SK-N-SH treated with all-trans-retinoic acid at 6 μM for 48 hours (cell line): ENCODE results near the gene CYGB.

Source experiments
- ATAC-seq: fragments of 200-7000 bp; cut with Tn5 transposase; 3 replicates; pipeline ENCODE4 v1.9.1; 2020; ENCODE audit warnings: mild to moderate bottlenecking, moderate library complexity
- ARNTL ChIP-seq: fragments of 450-650 bp; formaldehyde crosslinking; IDR thresholded peaks from 2 replicates; pipeline ENCODE4 v1.5.0; 2020; ENCODE audit warnings: low read depth, mild to moderate bottlenecking, moderate library complexity, borderline replicate concordance
- BACH2 ChIP-seq: fragments of 250-450 bp; sonication (Bioruptor Pico); IDR thresholded peaks from 2 replicates; pipeline ENCODE4 v1.9.0; 2021; ENCODE audit warnings: mild to moderate bottlenecking, borderline replicate concordance
- CSDC2 ChIP-seq: fragments of 250-450 bp; sonication (Bioruptor Pico); IDR thresholded peaks from 2 replicates; pipeline ENCODE4 v1.5.0; 2020; ENCODE audit warnings: mild to moderate bottlenecking, moderate library complexity
- ESRRG ChIP-seq: fragments of 250-450 bp; sonication (Bioruptor Pico); IDR thresholded peaks from 2 replicates; pipeline ENCODE4 v1.6.1; 2021; ENCODE audit warnings: mild to moderate bottlenecking
- GLIS3 ChIP-seq: fragments of 250-450 bp; sonication (Bioruptor Pico); IDR thresholded peaks from 2 replicates; pipeline ENCODE4 v1.5.0; 2020; ENCODE audit warnings: mild to moderate bottlenecking, moderate library complexity
- OSR1 ChIP-seq: fragments of 250-450 bp; sonication (Bioruptor Pico); IDR thresholded peaks from 2 replicates; pipeline ENCODE4 v1.8.0; 2022; ENCODE audit warnings: moderate library complexity, mild to moderate bottlenecking, inconsistent platforms
- TOX ChIP-seq: fragments of 250-450 bp; sonication (Bioruptor Pico); IDR thresholded peaks from 2 replicates; pipeline ENCODE4 v1.8.0; 2021; ENCODE audit warnings: mild to moderate bottlenecking, moderate library complexity, borderline replicate concordance
- TSHZ2 ChIP-seq: fragments of 250-450 bp; sonication (Bioruptor Pico); IDR thresholded peaks from 2 replicates; pipeline ENCODE4 v1.5.0; 2020; ENCODE audit warnings: mild to moderate bottlenecking, moderate library complexity
- ZC3H10 ChIP-seq: fragments of 250-450 bp; sonication (Bioruptor Pico); IDR thresholded peaks from 2 replicates; pipeline ENCODE4 v1.5.1; 2021; ENCODE audit warnings: mild to moderate bottlenecking, moderate library complexity
- ZFP3 ChIP-seq: fragments of 250-450 bp; sonication (Bioruptor Pico); IDR thresholded peaks from 2 replicates; pipeline ENCODE4 v1.5.0; 2020; ENCODE audit warnings: mild to moderate bottlenecking, moderate library complexity
- ZFP30 ChIP-seq: fragments of 450-650 bp; formaldehyde crosslinking; IDR thresholded peaks from 2 replicates; pipeline ENCODE4 v1.5.0; 2022; ENCODE audit warnings: mild to moderate bottlenecking, moderate library complexity
- ZNF70 ChIP-seq: fragments of 450-650 bp; formaldehyde crosslinking; IDR thresholded peaks from 2 replicates; pipeline ENCODE4 v1.5.0; 2020; ENCODE audit warnings: mild to moderate bottlenecking, moderate library complexity
- TF ChIP-seq, protein P1 (sequence below): fragments of 250-450 bp; sonication (Bioruptor Pico); IDR thresholded peaks from 2 replicates; pipeline ENCODE4 v1.8.0; 2020; ENCODE audit warnings: mild to moderate bottlenecking, moderate library complexity, borderline replicate concordance
- TF ChIP-seq, protein P2 (sequence below): fragments of 250-450 bp; sonication (Bioruptor Pico); IDR thresholded peaks from 2 replicates; pipeline ENCODE4 v1.8.0; 2021; ENCODE audit warnings: low read depth, mild to moderate bottlenecking, moderate library complexity, borderline replicate concordance
- TF ChIP-seq, protein P3 (sequence below): fragments of 250-450 bp; sonication (Bioruptor Pico); IDR thresholded peaks from 2 replicates; pipeline ENCODE4 v1.5.1; 2020; ENCODE audit warnings: low read depth, mild to moderate bottlenecking, moderate library complexity
- TF ChIP-seq, protein P4 (sequence below): fragments of 250-450 bp; sonication (Bioruptor Pico); IDR thresholded peaks from 2 replicates; pipeline ENCODE4 v1.5.1; 2021; ENCODE audit warnings: mild to moderate bottlenecking, moderate library complexity

CYGB gene

DNA sequence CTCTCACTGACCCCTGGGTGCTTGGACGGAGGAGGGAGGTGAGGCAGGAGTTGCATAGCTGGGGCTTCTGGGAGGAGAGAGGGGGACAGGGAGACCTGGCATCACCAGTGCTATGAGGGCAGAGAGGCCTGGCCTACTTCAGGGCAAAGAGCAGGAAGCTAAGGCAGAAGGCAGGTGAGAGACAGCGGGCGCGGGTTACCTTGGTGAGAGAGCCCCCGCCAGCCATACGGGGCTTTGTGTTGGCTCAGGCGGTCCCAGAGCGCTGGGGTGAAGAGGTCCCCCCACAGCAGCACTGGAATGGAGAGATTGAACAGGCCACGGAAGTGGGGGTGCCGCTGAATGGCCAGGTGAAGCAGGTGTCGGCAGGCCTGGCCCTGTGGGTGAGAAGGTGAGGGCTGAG is 36.7 kb upstream of the CYGB start:
- TF ChIP-seq BACH2 (CRISPR knock-in tag): no peak
- no peak for TF ChIP-seq TOX (CRISPR knock-in tag)
- no peak for TF ChIP-seq ZFP30
- TF ChIP-seq TSHZ2 (CRISPR knock-in tag): no peak
- TF ChIP-seq GLIS3 (CRISPR knock-in tag): no peak
- TF ChIP-seq ZNF70 (CRISPR knock-in tag): no peak
- no peak for TF ChIP-seq ZFP3 (CRISPR knock-in tag)
- TF ChIP-seq, protein P1, sequence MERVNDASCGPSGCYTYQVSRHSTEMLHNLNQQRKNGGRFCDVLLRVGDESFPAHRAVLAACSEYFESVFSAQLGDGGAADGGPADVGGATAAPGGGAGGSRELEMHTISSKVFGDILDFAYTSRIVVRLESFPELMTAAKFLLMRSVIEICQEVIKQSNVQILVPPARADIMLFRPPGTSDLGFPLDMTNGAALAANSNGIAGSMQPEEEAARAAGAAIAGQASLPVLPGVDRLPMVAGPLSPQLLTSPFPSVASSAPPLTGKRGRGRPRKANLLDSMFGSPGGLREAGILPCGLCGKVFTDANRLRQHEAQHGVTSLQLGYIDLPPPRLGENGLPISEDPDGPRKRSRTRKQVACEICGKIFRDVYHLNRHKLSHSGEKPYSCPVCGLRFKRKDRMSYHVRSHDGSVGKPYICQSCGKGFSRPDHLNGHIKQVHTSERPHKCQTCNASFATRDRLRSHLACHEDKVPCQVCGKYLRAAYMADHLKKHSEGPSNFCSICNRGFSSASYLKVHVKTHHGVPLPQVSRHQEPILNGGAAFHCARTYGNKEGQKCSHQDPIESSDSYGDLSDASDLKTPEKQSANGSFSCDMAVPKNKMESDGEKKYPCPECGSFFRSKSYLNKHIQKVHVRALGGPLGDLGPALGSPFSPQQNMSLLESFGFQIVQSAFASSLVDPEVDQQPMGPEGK (CRISPR knock-in tag): no peak
- TF ChIP-seq, all 23 proteins: peak for 0
- ATAC-seq: no peak

DNA sequence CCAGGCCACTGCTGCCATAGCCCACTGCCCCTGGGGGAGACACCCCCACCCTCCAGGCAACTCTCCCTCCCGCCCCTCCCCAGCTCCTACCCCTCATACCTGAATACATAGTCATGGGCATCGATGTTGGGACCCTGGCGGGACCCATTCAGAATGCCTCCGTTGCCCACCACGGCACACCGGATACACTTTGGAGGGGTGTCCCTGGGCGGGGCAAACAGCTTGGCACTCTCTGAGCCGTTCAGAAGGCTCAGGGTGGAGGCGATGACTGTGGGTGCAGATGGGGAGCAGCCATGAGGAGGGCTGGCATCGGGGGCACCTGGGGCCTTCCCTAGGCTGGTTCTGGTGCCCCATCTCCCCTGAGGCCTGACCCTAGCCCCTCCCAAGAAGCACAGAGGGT is 35.6 kb upstream of the CYGB start:
- ATAC-seq: no peak
- TF ChIP-seq ARNTL (CRISPR knock-in tag) (no peak), OSR1 (CRISPR knock-in tag) (no peak), ESRRG (CRISPR knock-in tag) (no peak), ZC3H10 (no peak), TSHZ2 (CRISPR knock-in tag) (no peak)
- TF ChIP-seq, protein P2, sequence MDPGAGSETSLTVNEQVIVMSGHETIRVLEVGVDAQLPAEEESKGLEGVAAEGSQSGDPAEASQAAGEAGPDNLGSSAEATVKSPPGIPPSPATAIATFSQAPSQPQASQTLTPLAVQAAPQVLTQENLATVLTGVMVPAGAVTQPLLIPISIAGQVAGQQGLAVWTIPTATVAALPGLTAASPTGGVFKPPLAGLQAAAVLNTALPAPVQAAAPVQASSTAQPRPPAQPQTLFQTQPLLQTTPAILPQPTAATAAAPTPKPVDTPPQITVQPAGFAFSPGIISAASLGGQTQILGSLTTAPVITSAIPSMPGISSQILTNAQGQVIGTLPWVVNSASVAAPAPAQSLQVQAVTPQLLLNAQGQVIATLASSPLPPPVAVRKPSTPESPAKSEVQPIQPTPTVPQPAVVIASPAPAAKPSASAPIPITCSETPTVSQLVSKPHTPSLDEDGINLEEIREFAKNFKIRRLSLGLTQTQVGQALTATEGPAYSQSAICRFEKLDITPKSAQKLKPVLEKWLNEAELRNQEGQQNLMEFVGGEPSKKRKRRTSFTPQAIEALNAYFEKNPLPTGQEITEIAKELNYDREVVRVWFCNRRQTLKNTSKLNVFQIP (CRISPR knock-in tag): no peak
- TF ChIP-seq, protein P1 (CRISPR knock-in tag): no peak
- TF ChIP-seq, all 23 proteins: peak for 0

DNA sequence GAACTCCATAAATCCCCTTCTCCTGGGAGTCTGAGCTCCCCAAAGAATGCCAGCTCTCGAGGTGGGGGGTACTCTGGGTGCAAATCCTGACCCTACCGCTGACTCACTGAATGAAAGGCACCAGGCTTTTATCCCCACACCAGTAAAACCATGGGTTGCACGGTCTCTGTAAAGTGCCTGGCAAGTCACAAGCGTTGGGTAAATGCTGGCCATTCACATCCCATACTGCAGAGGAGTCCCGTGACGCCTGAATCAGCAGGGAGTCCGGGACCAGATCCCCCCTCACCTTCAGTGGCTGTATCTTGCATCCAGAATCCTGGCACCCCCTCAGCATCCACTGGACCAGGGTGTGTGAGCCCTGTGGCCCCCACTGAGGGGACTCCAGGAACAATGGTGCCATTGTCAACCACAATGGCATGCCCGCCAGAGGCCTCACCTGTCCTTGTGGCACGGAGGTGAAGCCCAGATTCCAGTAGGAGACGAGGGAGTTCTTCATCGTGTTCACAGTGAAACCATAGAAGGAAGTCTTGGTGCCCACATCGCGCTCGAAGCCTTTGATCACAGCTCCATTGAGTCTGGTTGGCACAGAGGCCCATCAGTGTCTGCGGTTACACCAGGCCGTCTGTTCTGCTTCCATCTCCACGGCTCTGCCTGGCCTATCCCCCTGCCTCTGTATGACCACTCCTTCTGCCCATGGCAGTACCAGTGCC is 34.8 kb upstream of the CYGB start:
- TF ChIP-seq TOX (CRISPR knock-in tag) (no peak), BACH2 (CRISPR knock-in tag) (no peak), CSDC2 (CRISPR knock-in tag) (no peak), GLIS3 (CRISPR knock-in tag) (no peak), ZFP3 (CRISPR knock-in tag) (no peak), ZC3H10 (no peak)
- TF ChIP-seq, protein P3, sequence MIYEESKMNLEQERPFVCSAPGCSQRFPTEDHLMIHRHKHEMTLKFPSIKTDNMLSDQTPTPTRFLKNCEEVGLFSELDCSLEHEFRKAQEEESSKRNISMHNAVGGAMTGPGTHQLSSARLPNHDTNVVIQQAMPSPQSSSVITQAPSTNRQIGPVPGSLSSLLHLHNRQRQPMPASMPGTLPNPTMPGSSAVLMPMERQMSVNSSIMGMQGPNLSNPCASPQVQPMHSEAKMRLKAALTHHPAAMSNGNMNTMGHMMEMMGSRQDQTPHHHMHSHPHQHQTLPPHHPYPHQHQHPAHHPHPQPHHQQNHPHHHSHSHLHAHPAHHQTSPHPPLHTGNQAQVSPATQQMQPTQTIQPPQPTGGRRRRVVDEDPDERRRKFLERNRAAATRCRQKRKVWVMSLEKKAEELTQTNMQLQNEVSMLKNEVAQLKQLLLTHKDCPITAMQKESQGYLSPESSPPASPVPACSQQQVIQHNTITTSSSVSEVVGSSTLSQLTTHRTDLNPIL: no peak
- TF ChIP-seq, protein P1 (CRISPR knock-in tag): no peak
- TF ChIP-seq, protein P4, sequence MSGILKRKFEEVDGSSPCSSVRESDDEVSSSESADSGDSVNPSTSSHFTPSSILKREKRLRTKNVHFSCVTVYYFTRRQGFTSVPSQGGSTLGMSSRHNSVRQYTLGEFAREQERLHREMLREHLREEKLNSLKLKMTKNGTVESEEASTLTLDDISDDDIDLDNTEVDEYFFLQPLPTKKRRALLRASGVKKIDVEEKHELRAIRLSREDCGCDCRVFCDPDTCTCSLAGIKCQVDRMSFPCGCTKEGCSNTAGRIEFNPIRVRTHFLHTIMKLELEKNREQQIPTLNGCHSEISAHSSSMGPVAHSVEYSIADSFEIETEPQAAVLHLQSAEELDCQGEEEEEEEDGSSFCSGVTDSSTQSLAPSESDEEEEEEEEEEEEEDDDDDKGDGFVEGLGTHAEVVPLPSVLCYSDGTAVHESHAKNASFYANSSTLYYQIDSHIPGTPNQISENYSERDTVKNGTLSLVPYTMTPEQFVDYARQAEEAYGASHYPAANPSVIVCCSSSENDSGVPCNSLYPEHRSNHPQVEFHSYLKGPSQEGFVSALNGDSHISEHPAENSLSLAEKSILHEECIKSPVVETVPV (CRISPR knock-in tag): no peak
- no peak for ATAC-seq
